ENCODE results near the gene LAMB4.

The LAMB4 gene

GRCh38 chr7:108049962-108050361 lies 80.2 kb downstream of the LAMB4 start:
- H3K27me3 ChIP-seq (ENCODE audit: insufficient read depth, low read length), result no peaks in the 10 kb centered on the region
- H3K9me3 ChIP-seq (ENCODE audit: low read length), result no peaks in the 10 kb centered on the region
- no peaks in the 10 kb centered on the region for H3F3A ChIP-seq (ENCODE audit: insufficient read depth, low read length)
- H3K4me2 ChIP-seq (ENCODE audit: low read length), result no peak overlapping the region
- no peak overlapping the region for H3K9ac ChIP-seq (ENCODE audit: low read length)
- H4K20me1 ChIP-seq (ENCODE audit: insufficient read depth, low read length), result no peaks in the 10 kb centered on the region
- H3K79me2 ChIP-seq (ENCODE audit: insufficient read depth, low read length), result no peaks in the 10 kb centered on the region
- H3K27ac ChIP-seq (ENCODE audit: low read depth, low read length, poor library complexity, severe bottlenecking), result no peak overlapping the region
- TF ChIP-seq EZH2 (IDR thresholded peaks at IDR 0.05; ENCODE audit: borderline replicate concordance, low read length), result no peak
- no peak overlapping the region for H2AFZ ChIP-seq (ENCODE audit: low read length)
- peaks cover 11% of the 10 kb centered on the region for H3K4me1 ChIP-seq (ENCODE audit: insufficient read depth, low read length, severe bottlenecking)
- no peaks in the 10 kb centered on the region for H3K9me2 ChIP-seq (ENCODE audit: low read depth, low read length)
- no peaks in the 10 kb centered on the region for H3K36me3 ChIP-seq (ENCODE audit: insufficient read depth, low read length)
- no peak overlapping the region for H3K4me3 ChIP-seq (ENCODE audit: low read depth, low read length, poor library complexity, severe bottlenecking)

GRCh38 chr7:108048422-108048821 lies 81.7 kb downstream of the LAMB4 start:
- no peaks in the 10 kb centered on the region for H3K36me3 ChIP-seq (ENCODE audit: insufficient read depth, low read length)
- H3K4me1 ChIP-seq (ENCODE audit: insufficient read depth, low read length, severe bottlenecking), result peaks cover 11% of the 10 kb centered on the region
- H3K9me3 ChIP-seq (ENCODE audit: low read length), result no peaks in the 10 kb centered on the region
- H3F3A ChIP-seq (ENCODE audit: insufficient read depth, low read length), result no peaks in the 10 kb centered on the region
- no peaks in the 10 kb centered on the region for H3K9me2 ChIP-seq (ENCODE audit: low read depth, low read length)
- no peaks in the 10 kb centered on the region for H3K27me3 ChIP-seq (ENCODE audit: insufficient read depth, low read length)
- no peak overlapping the region; the same call in 1 of the 2 replicates for H3K4me2 ChIP-seq (ENCODE audit: low read length)
- no peaks in the 10 kb centered on the region for H3K79me2 ChIP-seq (ENCODE audit: insufficient read depth, low read length)
- no peak overlapping the region for H2AFZ ChIP-seq (ENCODE audit: low read length)
- no peak for TF ChIP-seq EZH2 (IDR thresholded peaks at IDR 0.05; ENCODE audit: borderline replicate concordance, low read length)
- TF ChIP-seq, protein P1, sequence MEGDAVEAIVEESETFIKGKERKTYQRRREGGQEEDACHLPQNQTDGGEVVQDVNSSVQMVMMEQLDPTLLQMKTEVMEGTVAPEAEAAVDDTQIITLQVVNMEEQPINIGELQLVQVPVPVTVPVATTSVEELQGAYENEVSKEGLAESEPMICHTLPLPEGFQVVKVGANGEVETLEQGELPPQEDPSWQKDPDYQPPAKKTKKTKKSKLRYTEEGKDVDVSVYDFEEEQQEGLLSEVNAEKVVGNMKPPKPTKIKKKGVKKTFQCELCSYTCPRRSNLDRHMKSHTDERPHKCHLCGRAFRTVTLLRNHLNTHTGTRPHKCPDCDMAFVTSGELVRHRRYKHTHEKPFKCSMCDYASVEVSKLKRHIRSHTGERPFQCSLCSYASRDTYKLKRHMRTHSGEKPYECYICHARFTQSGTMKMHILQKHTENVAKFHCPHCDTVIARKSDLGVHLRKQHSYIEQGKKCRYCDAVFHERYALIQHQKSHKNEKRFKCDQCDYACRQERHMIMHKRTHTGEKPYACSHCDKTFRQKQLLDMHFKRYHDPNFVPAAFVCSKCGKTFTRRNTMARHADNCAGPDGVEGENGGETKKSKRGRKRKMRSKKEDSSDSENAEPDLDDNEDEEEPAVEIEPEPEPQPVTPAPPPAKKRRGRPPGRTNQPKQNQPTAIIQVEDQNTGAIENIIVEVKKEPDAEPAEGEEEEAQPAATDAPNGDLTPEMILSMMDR (IDR thresholded peaks at IDR 0.05; ENCODE audit: low read length), result no peak
- H3K9ac ChIP-seq (ENCODE audit: low read length), result no peak overlapping the region
- H3K27ac ChIP-seq (ENCODE audit: low read depth, low read length, poor library complexity, severe bottlenecking), result no peak overlapping the region
- no peaks in the 10 kb centered on the region for H4K20me1 ChIP-seq (ENCODE audit: insufficient read depth, low read length)
- no peak overlapping the region for H3K4me3 ChIP-seq (ENCODE audit: low read depth, low read length, poor library complexity, severe bottlenecking)

GRCh38 chr7:108046952-108047506 lies 83.1 kb downstream of the LAMB4 start:
- Histone ChIP-seq H3K4me2 (ENCODE audit: low read length) (no peak overlapping the region), H3K9me3 (ENCODE audit: low read length) (no peaks in the 10 kb centered on the region), H4K20me1 (ENCODE audit: insufficient read depth, low read length) (no peaks in the 10 kb centered on the region)

More at GRCh38 chr7:108046952-108047506, 83.1 kb downstream of the LAMB4 start:
- Histone ChIP-seq H3K9me2 (ENCODE audit: low read depth, low read length) (no peaks in the 10 kb centered on the region), H3K4me1 (ENCODE audit: insufficient read depth, low read length, severe bottlenecking) (peaks cover 11% of the 10 kb centered on the region), H3K27me3 (ENCODE audit: insufficient read depth, low read length) (no peaks in the 10 kb centered on the region), H3K79me2 (ENCODE audit: insufficient read depth, low read length) (no peaks in the 10 kb centered on the region), H3F3A (ENCODE audit: insufficient read depth, low read length) (no peaks in the 10 kb centered on the region), H3K36me3 (ENCODE audit: insufficient read depth, low read length) (no peaks in the 10 kb centered on the region), H3K9ac (ENCODE audit: low read length) (no peak overlapping the region), H3K27ac (ENCODE audit: low read depth, low read length, poor library complexity, severe bottlenecking) (no peak overlapping the region), H3K4me3 (ENCODE audit: low read depth, low read length, poor library complexity, severe bottlenecking) (no peak overlapping the region), H2AFZ (ENCODE audit: low read length) (no peak overlapping the region)
- TF ChIP-seq EZH2 (IDR thresholded peaks at IDR 0.05; ENCODE audit: borderline replicate concordance, low read length), result no peak
- TF ChIP-seq, protein P1 (IDR thresholded peaks at IDR 0.05; ENCODE audit: low read length), result no peak

All from OCI-LY1 (cell line).